ENCODE results near the gene HCFC1. TPM values are rescaled to one million over a fixed set of nuclear protein-coding genes. Genes with fewer than 3 reads are reported as not detected.

Gene HCFC1
- total and polyA plus RNA-seq, 9 of the 15 experiments (the other 6 are each of a cell fraction or from before 2014, with no cell fraction given), result 2.8 to 133 (median 17.1) TPM

DNA sequence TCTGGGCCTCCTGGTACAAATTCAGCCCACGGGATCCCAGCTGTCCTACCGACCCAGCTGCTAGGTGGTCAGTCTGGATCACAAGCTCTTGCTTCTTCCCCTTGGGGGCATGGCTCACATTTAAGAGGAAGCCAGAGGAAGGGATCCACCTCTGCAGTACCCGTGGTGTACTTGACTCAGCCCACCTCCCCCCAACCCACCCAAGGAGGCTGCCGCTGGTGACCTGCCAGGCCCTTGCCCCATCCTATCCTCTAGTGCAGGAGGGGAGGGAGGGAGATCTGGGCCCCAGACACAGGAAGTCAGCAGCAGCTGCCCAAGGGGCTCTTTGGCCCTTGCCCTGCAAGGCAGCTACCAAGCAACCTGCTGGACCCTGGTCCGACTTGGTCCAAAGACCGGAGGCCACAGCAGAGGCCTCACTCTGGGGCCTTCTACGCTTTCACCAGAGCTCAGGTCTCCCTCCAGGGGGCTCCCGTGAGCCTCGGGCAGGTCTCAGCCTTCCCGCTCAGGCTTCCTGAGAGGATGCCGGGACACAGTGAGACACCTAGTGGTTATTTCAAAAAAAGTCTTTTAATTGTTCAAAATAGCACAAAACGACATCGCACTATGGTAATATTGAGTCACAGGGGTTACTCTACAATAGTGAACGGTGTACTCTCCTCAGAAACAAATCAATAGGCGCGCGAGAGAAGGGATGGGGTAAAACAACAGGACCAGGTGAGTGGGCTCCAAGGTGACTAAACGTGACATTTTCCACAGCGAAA lies 24.4 kb downstream of the HCFC1 start (continued):
- TF ChIP-seq, protein P1, sequence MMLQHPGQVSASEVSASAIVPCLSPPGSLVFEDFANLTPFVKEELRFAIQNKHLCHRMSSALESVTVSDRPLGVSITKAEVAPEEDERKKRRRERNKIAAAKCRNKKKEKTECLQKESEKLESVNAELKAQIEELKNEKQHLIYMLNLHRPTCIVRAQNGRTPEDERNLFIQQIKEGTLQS (IDR thresholded peaks at IDR 0.05), result no peak
- TF ChIP-seq, protein P1 (CRISPR knock-in tag; conservative IDR thresholded peaks at IDR 0.05), result no peak
- TF ChIP-seq SMC3 (conservative IDR thresholded peaks at IDR 0.05; ENCODE audit: insufficient read depth, low read depth, low read length), result peak; percentile 71
- TF ChIP-seq, protein P2, sequence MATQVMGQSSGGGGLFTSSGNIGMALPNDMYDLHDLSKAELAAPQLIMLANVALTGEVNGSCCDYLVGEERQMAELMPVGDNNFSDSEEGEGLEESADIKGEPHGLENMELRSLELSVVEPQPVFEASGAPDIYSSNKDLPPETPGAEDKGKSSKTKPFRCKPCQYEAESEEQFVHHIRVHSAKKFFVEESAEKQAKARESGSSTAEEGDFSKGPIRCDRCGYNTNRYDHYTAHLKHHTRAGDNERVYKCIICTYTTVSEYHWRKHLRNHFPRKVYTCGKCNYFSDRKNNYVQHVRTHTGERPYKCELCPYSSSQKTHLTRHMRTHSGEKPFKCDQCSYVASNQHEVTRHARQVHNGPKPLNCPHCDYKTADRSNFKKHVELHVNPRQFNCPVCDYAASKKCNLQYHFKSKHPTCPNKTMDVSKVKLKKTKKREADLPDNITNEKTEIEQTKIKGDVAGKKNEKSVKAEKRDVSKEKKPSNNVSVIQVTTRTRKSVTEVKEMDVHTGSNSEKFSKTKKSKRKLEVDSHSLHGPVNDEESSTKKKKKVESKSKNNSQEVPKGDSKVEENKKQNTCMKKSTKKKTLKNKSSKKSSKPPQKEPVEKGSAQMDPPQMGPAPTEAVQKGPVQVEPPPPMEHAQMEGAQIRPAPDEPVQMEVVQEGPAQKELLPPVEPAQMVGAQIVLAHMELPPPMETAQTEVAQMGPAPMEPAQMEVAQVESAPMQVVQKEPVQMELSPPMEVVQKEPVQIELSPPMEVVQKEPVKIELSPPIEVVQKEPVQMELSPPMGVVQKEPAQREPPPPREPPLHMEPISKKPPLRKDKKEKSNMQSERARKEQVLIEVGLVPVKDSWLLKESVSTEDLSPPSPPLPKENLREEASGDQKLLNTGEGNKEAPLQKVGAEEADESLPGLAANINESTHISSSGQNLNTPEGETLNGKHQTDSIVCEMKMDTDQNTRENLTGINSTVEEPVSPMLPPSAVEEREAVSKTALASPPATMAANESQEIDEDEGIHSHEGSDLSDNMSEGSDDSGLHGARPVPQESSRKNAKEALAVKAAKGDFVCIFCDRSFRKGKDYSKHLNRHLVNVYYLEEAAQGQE (IDR thresholded peaks at IDR 0.05; ENCODE audit: borderline replicate concordance), result peak; percentile 76; the same call in 1 of the 2 replicates
- TF ChIP-seq, protein P2 (CRISPR knock-in tag; IDR thresholded peaks at IDR 0.05; ENCODE audit: low read depth), result no peak
- TF ChIP-seq YY1 (IDR thresholded peaks at IDR 0.05; ENCODE audit: borderline replicate concordance in 1 of 3, control insufficient read depth in 1 of 3, extremely low read depth in 1 of 3, insufficient read depth in 3 of 3, insufficient read length in 1 of 3, insufficient replicate concordance in 2 of 3, low read depth in 1 of 3, low read length in 2 of 3), result peak in 1 of 3 experiments; percentile 48
- no peak for TF ChIP-seq ELF4 (CRISPR knock-in tag; IDR thresholded peaks at IDR 0.05)
- TF ChIP-seq SRSF9 (IDR thresholded peaks at IDR 0.05; ENCODE audit: borderline replicate concordance, low read depth, low read length), result no peak
- TF ChIP-seq DMBX1 (CRISPR knock-in tag; IDR thresholded peaks at IDR 0.05; ENCODE audit: borderline replicate concordance), result 0 out of 2 replicates have a peak, but pooled peaks have one; percentile 37
- peak; percentile 31; the same call in 1 of the 2 replicates for TF ChIP-seq ZNF766 (CRISPR knock-in tag; conservative IDR thresholded peaks at IDR 0.05)
- TF ChIP-seq PYGO2 (tag; IDR thresholded peaks at IDR 0.05), result no peak
- TF ChIP-seq ETV1 (tag; conservative IDR thresholded peaks at IDR 0.05; ENCODE audit: low read depth), result no peak; the same call in 1 of the 2 replicates
- no peak for TF ChIP-seq HLTF (IDR thresholded peaks at IDR 0.05)
- TF ChIP-seq, protein P3, sequence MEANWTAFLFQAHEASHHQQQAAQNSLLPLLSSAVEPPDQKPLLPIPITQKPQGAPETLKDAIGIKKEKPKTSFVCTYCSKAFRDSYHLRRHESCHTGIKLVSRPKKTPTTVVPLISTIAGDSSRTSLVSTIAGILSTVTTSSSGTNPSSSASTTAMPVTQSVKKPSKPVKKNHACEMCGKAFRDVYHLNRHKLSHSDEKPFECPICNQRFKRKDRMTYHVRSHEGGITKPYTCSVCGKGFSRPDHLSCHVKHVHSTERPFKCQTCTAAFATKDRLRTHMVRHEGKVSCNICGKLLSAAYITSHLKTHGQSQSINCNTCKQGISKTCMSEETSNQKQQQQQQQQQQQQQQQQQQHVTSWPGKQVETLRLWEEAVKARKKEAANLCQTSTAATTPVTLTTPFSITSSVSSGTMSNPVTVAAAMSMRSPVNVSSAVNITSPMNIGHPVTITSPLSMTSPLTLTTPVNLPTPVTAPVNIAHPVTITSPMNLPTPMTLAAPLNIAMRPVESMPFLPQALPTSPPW (CRISPR knock-in tag; IDR thresholded peaks at IDR 0.05), result peak; percentile 39; the same call in 1 of the 2 replicates
